Endothelial cell of umbilical vein (primary cell): ENCODE measurements around the gene NCKAP5. TPM values are rescaled to one million over a fixed set of nuclear protein-coding genes. Genes with fewer than 3 reads are reported as not detected.

Experiments used
- BruUV-seq: library from RNA; stranded (reverse); fragments of 400-500 nt; replicated peaks from 2 replicates; lab custom pipeline; 2021; lab: Mats Ljungman, UMichigan
- CTCF ChIA-PET: fragments of 300-600, 350-600 bp; sonication (Branson Sonifier 250); formaldehyde crosslinking; loops from one replicate; lab custom pipeline; 2021; ENCODE audit warnings: antibody characterized with exemption, inconsistent platforms; lab: Charles Lee
- POLR2A ChIA-PET: fragments of 300-600, 350-600 bp; sonication (Branson Sonifier 250); formaldehyde crosslinking; loops from one replicate; lab custom pipeline; 2021; ENCODE audit warnings: antibody characterized with exemption, inconsistent platforms; lab: Charles Lee
- DNase-seq: peaks from one replicate; pipeline ENCODE4 v3.0.0-alpha.2; 2011; ENCODE audit warnings: low read depth, low spot score
- FAIRE-seq: peaks from 2 replicates; lab custom pipeline; 2011; peaks lifted over from hg19 to GRCh38; lab: Jason Lieb, UNC
- H2AFZ ChIP-seq: 2 replicates; pipeline ENCODE4 v1.6.0; 2012; ENCODE audit warnings: low read depth, low read length, control low read depth, inconsistent platforms
- H3K27ac ChIP-seq: 2 replicates; pipeline ENCODE4 v1.5.1; 2011; ENCODE audit warnings: low read depth, mild to moderate bottlenecking, control low read depth, low read length, moderate library complexity; ENCODE audit not compliant: insufficient read depth
- H3K27me3 ChIP-seq, 2 experiments: 2 replicates each; pipeline versions ENCODE4 v1.6.0 to v1.6.1; 2011; ENCODE audit warnings: low read length in 2 of 2, mixed read lengths in 1 of 2; ENCODE audit not compliant: control insufficient read depth in 2 of 2, insufficient read depth in 2 of 2
- H3K36me3 ChIP-seq, 2 experiments: 2 replicates in 1 of 2; 3 replicates in 1 of 2; pipeline ENCODE4 v1.5.1; 2011; ENCODE audit warnings: low read length in 2 of 2, mild to moderate bottlenecking in 1 of 2, moderate library complexity in 1 of 2; ENCODE audit not compliant: control insufficient read depth in 2 of 2, insufficient read depth in 2 of 2; ENCODE audit errors: extremely low read depth in 1 of 2
- H3K4me1 ChIP-seq: 3 replicates; pipeline ENCODE4 v1.5.1; 2011; ENCODE audit warnings: mild to moderate bottlenecking, low read length; ENCODE audit not compliant: control insufficient read depth, insufficient read depth; ENCODE audit errors: extremely low read depth
- H3K4me2 ChIP-seq: 2 replicates; pipeline ENCODE4 v1.6.1; 2011; ENCODE audit warnings: low read length, control low read depth, mixed read lengths; ENCODE audit not compliant: insufficient read depth
- H3K4me3 ChIP-seq, 3 experiments: fragments of 200-600 bp in 1 of 3; sonication (generic), shearing (Covaris generic) in 1 of 3; replicated peaks in 1 of 3; 2 replicates each; pipeline ENCODE4 v1.5.1; 2011 to 2016; ENCODE audit warnings: control low read depth in 3 of 3, low read length in 3 of 3, mild to moderate bottlenecking in 2 of 3, inconsistent platforms in 1 of 3, low read depth in 1 of 3, moderate library complexity in 1 of 3; ENCODE audit not compliant: insufficient read depth in 1 of 3
- H3K79me2 ChIP-seq: 2 replicates; pipeline ENCODE4 v1.6.0; 2012; ENCODE audit warnings: low read length, inconsistent platforms; ENCODE audit not compliant: control insufficient read depth, insufficient read depth
- H3K9ac ChIP-seq: replicated peaks from 2 replicates; pipeline ENCODE3; 2011; ENCODE audit warnings: low read length, control low read depth; ENCODE audit not compliant: insufficient read depth; ENCODE audit errors: extremely low read depth
- H3K9me1 ChIP-seq: replicated peaks from 3 replicates; pipeline ENCODE4 v1.6.0; 2011; ENCODE audit warnings: mild to moderate bottlenecking, low read length; ENCODE audit not compliant: control insufficient read depth, insufficient read depth; ENCODE audit errors: extremely low read depth
- H3K9me3 ChIP-seq: replicated peaks from 2 replicates; pipeline ENCODE4 v1.5.1; 2012; ENCODE audit warnings: low read length, inconsistent platforms; ENCODE audit not compliant: control insufficient read depth, insufficient read depth
- H4K20me1 ChIP-seq: replicated peaks from 2 replicates; pipeline ENCODE3; 2011; ENCODE audit warnings: mild to moderate bottlenecking, low read length; ENCODE audit not compliant: control insufficient read depth, insufficient read depth; ENCODE audit errors: extremely low read depth
- EZH2 ChIP-seq: IDR thresholded peaks from 2 replicates; pipeline ENCODE4 v1.6.1; 2012; ENCODE audit warnings: borderline replicate concordance, low read depth, mild to moderate bottlenecking, moderate library complexity, low read length, inconsistent platforms; ENCODE audit not compliant: severe bottlenecking
- FOS ChIP-seq: IDR thresholded peaks from 2 replicates; pipeline ENCODE4 v1.6.1; 2011; ENCODE audit warnings: mild to moderate bottlenecking, low read length, moderate library complexity, borderline replicate concordance; ENCODE audit not compliant: insufficient read depth
- GATA2 ChIP-seq: IDR thresholded peaks from 2 replicates; pipeline ENCODE4 v1.7.0; 2011; ENCODE audit warnings: low read depth, mild to moderate bottlenecking, moderate library complexity, mixed read lengths, low read length; ENCODE audit not compliant: insufficient read length, insufficient read depth
- JUN ChIP-seq: IDR thresholded peaks from 2 replicates; pipeline ENCODE4 v1.6.1; 2011; ENCODE audit warnings: borderline replicate concordance, low read depth; ENCODE audit not compliant: insufficient read length, insufficient read depth
- MAX ChIP-seq: IDR thresholded peaks from 2 replicates; pipeline ENCODE4 v1.6.1; 2011; ENCODE audit not compliant: insufficient read depth, insufficient read length
- MYC ChIP-seq: IDR thresholded peaks from one replicate; pipeline ENCODE4 v1.6.1; 2011; ENCODE audit warnings: mild to moderate bottlenecking, low read depth, low read length
- POLR2A ChIP-seq: IDR thresholded peaks from 2 replicates; pipeline ENCODE4 v1.6.1; 2012; ENCODE audit warnings: low read depth, mild to moderate bottlenecking, control low read depth, low read length
- POLR2AphosphoS5 ChIP-seq: IDR thresholded peaks from 2 replicates; pipeline ENCODE4 v1.6.1; 2012; ENCODE audit warnings: low read depth, mild to moderate bottlenecking, control low read depth, low read length, moderate library complexity; ENCODE audit not compliant: insufficient read depth
- dilution Hi-C: fragments of 300-500 bp; cut with MboI; formaldehyde crosslinking; loops from one replicate; pipeline ENCODE4 v1.15.0; 2019; ENCODE audit warnings: low sequenced_read_pairs; ENCODE audit not compliant: extremely low pct_ligation_motif_present
- intact Hi-C: fragments of 100-400 bp; cut with micrococcal nuclease; formaldehyde crosslinking; loops from one replicate; pipeline ENCODE4 v1.10.0; 2022
- polyA plus RNA-seq, 4 experiments: library from polyadenylated mRNA; depleted of rRNA in 3 of 4; stranded (reverse) in 3 of 4; unstranded in 1 of 4; fragments of >200 nt; gene quantifications; 2 replicates each; pipeline versions ENCODE4 v1.2.1 to v1.2.3, GENCODE V29; 2011 to 2012; ENCODE audit warnings: missing spikeins in 1 of 4
- total RNA-seq: library from RNA; stranded (reverse); gene quantifications from 2 replicates; pipeline ENCODE4 v1.2.3, GENCODE V29; 2021
- TF ChIP-seq, protein P1 (sequence below), 2 donors: IDR thresholded peaks; 1 replicate in 1 of 2; 2 replicates in 1 of 2; pipeline ENCODE4 v1.5.1; 2011; ENCODE audit warnings: low read length in 2 of 2, mild to moderate bottlenecking in 2 of 2, moderate library complexity in 2 of 2, control low read depth in 1 of 2, inconsistent platforms in 1 of 2, low read depth in 1 of 2; ENCODE audit not compliant: insufficient read depth in 1 of 2; ENCODE audit errors: extremely low read depth in 1 of 2

Gene NCKAP5
- total and polyA plus RNA-seq, 2 donors (not counting 3 experiments of a cell fraction or from before 2014, with no cell fraction given): 0.47 to 3.3 TPM

GRCh38 chr2:133204421-133204820, 363.8 kb downstream of the NCKAP5 start:
- dilution Hi-C loops (no loop called here), intact Hi-C loops (no loop called here)
- no peak for DNase-seq
- Histone ChIP-seq H3K4me2 (no peak overlapping the region), H3K79me2 (no peaks in the 10 kb centered on the region), H3K9me1 (no peaks in the 10 kb centered on the region), H3K4me3 (no peak overlapping the region), H4K20me1 (no peaks in the 10 kb centered on the region), H3K4me1 (peaks cover 14% of the 10 kb centered on the region), H3K36me3 (no peaks in the 10 kb centered on the region), H3K27me3 (no peaks in the 10 kb centered on the region), H3K9me3 (no peaks in the 10 kb centered on the region), H3K27ac (no peak overlapping the region), H3K9ac (no peak overlapping the region), H2AFZ (no peak overlapping the region)
- FAIRE-seq: no peak
- ChIA-PET CTCF (no interaction called here), POLR2A (no interaction called here)
- BruUV-seq: no TSS peak
- TF ChIP-seq FOS (no peak), POLR2A (no peak), MAX (no peak), JUN (no peak), EZH2 (no peak), MYC (no peak), GATA2 (no peak), POLR2AphosphoS5 (no peak)
- TF ChIP-seq, protein P1, sequence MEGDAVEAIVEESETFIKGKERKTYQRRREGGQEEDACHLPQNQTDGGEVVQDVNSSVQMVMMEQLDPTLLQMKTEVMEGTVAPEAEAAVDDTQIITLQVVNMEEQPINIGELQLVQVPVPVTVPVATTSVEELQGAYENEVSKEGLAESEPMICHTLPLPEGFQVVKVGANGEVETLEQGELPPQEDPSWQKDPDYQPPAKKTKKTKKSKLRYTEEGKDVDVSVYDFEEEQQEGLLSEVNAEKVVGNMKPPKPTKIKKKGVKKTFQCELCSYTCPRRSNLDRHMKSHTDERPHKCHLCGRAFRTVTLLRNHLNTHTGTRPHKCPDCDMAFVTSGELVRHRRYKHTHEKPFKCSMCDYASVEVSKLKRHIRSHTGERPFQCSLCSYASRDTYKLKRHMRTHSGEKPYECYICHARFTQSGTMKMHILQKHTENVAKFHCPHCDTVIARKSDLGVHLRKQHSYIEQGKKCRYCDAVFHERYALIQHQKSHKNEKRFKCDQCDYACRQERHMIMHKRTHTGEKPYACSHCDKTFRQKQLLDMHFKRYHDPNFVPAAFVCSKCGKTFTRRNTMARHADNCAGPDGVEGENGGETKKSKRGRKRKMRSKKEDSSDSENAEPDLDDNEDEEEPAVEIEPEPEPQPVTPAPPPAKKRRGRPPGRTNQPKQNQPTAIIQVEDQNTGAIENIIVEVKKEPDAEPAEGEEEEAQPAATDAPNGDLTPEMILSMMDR (IDR thresholded peaks at IDR 0.05; ENCODE audit: extremely low read depth in 1 of 2, insufficient read depth in 1 of 2, low read depth in 1 of 2, low read length in 2 of 2): no peak
